ENCODE data around the gene OR13H1.
"Not testable (repeated sequence)": the region's sequence is repeated elsewhere in the genome, so short reads cannot be mapped to it uniquely, and the experiment has no call there.

GRCh38 chrX:131578735-131579367 lies 35.0 kb downstream of the OR13H1 start:
- not testable (repeated sequence) for TF ChIP-seq CTCF, POLR2A (IDR thresholded peaks at IDR 0.05)
